Measurements from ENCODE around the gene MYL5.
"Not testable (repeated sequence)": the region's sequence is repeated elsewhere in the genome, so short reads cannot be mapped to it uniquely, and the experiment has no call there.

Gene MYL5, protein sequence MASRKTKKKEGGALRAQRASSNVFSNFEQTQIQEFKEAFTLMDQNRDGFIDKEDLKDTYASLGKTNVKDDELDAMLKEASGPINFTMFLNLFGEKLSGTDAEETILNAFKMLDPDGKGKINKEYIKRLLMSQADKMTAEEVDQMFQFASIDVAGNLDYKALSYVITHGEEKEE

DNA sequence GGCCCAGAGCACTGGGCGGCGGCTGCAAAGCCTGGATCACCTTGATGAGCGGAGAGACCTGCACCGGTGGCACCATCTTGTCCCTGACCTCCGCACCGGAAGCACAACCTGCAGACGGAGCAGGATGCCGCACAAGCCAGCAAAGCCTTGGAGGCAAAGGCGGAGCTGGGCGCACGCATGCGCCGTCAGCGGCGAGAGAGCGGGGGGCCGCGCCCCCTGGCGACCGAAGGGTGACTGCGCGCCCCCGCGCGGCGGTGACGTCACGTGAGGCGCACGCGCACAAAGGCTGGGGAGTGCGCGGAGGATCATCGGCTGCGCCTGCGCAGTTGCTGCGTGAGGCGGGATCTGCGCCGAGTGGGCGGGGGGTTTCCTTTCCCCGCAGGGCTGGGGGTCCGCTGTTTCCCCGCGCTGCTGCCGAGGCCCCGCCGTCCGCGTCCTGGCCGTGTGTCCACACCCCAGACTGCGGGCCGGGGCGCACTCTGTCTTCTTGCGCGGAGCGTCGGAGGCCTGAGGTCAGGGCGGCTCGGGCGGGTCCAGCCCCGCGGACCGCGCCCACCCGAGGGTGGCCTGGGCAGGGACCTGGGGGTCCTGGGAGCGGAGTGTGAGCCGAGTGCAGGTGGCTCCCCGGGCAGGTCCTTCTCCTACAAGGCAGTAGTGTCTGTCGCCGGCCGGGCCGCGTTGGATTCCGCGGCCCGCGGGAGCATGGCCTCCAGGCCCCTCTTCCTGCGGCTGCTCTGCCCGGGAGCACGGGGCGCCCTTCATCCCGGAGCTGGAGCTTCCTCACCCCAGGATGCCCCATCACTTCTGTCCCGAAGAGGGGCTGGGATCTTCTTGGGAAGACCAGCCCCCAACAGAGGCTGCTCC is at the start of gene MYL5, which contains the start of gene ATP5ME:
TSS of gene MYL5 (plus strand) at position 371 of the 864 bp plus-strand sequence. CDS start 3,485 bp downstream, outside the sequence.
TSS of gene ATP5ME (minus strand) at position 105 of the 864 bp plus-strand sequence. CDS start at position 76, 29 bp downstream.
- peak; percentile 66 to 98 (median 92) for DNase-seq

DNA sequence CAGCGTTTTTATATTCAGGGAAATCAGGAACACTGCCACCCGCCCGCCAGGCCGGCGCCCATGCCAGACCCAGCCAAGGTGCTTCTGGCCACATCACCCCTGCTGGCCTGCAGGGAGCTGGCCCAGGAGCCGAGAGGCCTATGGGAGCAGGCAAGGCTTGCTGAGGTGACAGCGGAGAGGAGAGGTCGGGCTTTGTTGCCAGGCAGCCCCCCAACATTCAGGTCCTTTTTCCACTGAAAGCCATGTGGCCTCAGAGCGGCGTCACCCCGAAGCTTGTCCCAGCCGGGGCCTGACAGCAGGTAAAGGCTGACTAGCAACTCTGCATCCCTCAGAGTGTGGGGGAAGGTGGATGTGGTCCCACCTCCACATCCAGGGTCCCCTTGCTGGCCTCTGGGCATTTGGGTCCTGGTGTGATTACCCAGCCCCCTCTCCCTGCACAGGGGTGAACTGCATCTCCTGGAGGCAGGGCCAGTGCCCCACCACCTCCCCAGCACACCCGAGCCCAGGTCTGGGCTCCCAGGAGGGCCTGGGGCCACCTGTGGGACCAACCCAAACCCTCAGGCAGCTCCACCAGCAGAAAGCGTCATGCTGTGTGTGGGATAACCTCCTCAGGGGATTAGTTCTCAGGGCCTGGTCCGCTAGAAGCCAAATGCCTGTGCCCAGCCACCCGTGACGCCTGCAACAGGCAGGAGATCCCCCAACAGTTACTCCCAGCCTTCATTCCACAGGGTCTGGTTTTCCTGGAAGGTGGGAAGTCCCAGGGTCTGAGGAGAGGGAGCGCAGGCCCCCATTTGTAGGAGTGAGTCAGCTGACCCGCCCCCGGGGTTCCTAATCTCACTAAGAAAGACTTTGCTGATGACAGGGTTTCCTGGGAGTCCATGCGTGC is 49.4 kb upstream of the MYL5 start, which contains the start of gene PDE6B:
TSS of gene PDE6B (plus strand) at position 869 of the 886 bp plus-strand sequence. CDS start 54 bp downstream, outside the sequence.
- no peak for DNase-seq

DNA sequence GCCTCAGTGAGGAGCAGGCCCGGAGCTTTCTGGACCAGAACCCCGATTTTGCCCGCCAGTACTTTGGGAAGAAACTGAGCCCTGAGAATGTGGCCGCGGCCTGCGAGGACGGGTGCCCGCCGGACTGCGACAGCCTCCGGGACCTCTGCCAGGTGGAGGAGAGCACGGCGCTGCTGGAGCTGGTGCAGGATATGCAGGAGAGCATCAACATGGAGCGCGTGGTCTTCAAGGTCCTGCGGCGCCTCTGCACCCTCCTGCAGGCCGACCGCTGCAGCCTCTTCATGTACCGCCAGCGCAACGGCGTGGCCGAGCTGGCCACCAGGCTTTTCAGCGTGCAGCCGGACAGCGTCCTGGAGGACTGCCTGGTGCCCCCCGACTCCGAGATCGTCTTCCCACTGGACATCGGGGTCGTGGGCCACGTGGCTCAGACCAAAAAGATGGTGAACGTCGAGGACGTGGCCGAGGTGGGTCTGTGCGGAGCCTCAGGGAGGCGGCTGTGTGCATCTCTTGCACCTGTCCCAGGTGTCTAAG is 48.6 kb upstream of the MYL5 start:
- DNase-seq, result no peak

DNA sequence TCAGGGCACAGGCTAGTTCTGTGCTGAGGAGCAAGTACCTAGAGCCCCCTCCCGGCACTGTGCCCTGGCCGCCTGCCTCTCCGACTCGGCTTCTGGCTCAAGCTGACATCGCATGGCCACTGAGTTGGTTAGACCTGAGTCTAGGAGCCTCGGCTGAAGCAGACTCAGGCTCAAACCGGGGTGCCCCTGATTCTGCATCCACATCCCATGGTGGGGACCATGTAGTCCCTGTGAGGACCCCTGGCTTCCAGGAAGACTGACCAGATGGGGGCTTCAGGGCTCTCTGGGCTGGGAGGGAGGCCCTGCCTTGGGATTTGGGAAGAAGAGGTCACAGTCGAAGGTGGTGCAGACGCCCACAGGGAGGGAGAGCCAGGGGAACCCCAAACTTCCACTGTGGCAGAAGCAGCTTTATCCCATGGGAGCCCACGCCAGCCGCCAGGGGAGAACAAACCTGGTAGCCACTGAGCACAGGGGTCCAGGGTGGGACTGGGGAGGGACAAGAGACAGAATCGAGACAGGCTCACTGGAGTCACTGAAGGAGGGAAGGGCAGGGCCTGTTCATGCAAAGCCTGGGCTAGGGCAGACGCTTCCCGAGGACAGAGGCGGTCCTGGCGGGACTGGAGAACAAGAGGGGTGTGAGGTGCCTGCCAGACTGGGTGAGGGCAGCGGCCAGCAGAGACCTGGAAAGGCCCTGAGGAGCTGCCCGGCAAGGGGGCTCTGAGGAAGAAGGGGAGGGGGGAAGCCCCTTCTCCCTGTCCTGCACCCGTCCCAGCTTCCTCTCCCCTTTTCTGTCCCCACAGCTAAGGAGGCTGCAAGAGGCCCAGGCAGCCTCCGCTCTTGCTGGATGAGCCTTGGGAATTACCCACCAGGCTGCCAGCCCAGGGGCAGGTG is 47.9 kb upstream of the MYL5 start:
- DNase-seq, result no peak

DNA sequence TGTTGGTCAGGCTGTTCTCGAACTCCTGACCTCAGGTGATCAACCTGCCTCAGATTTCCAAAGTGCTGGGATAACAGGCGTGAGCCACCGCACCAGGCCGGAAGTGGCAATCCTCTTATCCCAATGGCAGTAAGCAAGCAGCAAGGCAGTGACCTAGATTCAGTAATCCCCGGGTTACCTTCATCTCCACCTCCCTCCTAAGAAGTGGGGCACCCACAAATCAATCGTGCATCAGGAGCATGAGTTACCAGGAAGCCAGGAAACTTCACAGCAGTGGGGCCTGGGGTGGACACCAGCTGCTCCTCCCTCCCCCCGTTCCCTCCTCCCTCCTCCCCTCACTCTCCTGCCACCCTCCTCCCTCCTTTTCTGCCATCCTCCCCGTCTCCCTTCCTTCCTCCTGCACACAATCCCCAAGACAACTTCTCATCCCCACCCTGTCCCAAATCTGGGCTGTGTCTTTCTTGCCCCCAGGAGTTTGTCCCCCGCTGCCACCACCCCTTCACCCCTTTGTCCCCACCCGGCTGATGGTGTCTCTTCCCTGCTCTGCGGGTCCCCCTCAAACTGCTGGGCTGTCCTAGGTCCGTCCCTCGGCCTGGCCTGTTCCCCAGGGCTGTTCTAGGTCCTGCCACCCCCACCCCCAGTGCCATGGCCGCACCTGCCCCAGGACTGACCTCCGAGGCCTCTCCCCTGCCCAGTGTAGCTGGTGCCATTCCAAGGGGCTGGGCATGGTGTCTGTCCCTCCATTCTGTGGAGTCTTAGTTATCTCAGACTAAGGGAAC is 46.8 kb upstream of the MYL5 start:
- DNase-seq, result no peak

DNA sequence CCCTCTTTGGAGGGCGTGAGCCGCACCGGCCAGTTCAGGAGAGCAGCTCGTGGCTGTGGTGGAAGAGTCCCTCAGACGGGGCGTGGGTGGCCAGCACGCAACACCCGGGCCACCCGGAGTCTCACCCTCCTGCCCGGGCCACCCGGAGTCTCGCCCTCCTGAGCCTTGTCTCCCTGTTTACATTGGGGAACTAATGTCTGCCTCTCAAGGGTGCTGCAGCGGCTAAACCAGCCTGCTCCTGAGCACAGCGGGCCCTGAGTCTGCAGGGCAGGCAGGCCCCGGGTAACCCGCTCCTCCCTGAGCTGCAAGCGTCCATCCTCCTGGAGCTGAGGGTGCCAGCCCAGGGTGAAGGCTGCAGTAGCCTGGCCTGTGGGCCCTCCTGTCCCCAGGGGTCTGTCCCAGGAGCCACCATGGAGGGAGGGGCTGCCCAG is 46.0 kb upstream of the MYL5 start:
- no peak for DNase-seq

DNA sequence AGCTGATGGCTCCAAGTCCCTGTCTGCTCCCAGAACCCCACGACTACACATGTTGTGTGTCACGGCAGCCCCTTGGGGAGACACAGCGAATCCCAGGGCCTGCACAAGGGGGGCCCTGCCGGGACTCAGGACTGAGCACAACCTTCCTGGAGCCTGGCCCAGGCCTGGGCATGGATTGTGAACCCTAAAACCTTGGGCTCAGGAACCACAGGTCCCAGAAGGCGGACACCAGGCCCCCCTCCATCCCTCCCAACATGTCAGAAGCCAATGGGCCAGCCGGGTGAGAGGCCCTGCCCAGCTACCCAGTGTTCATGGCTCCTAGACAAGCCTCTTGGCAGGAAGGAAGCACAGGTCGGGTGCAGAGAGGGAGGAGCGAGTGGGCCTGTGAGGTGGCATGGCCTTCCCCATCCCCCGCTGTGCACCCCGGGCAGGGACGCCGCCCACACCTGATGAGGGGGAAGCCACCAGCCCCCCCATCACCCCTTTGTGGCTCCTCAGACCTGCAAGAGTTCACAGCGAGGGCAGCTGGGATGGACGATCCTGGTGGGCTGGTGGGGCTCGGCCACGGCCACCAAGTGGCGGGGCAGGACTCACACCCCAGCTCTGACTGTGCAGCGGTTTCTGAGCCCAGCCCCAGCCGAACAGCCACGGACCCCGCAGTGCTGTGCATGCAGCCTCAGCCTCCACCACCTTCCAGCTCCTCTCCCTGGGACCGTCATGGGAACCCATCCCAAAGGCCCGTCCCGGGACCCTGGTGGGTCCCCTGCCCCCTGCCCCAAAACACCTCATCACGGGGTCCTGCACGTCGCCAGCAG is 45.3 kb upstream of the MYL5 start:
- no peak for DNase-seq

DNA sequence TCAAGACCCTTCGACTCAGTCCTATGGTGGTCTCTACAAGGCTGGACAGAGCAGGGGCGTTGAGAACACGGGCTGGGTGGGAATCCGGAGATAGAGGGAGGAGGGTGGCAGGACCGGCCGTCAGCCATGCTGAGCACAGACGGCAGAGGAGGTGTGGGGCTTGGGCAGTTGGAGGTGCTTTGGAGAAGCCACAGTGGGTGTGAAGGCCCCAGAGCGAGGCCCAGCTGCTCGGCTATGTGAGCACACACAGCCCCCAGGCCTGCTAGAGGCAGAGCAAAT is 44.8 kb upstream of the MYL5 start:
- DNase-seq, result no peak

DNA sequence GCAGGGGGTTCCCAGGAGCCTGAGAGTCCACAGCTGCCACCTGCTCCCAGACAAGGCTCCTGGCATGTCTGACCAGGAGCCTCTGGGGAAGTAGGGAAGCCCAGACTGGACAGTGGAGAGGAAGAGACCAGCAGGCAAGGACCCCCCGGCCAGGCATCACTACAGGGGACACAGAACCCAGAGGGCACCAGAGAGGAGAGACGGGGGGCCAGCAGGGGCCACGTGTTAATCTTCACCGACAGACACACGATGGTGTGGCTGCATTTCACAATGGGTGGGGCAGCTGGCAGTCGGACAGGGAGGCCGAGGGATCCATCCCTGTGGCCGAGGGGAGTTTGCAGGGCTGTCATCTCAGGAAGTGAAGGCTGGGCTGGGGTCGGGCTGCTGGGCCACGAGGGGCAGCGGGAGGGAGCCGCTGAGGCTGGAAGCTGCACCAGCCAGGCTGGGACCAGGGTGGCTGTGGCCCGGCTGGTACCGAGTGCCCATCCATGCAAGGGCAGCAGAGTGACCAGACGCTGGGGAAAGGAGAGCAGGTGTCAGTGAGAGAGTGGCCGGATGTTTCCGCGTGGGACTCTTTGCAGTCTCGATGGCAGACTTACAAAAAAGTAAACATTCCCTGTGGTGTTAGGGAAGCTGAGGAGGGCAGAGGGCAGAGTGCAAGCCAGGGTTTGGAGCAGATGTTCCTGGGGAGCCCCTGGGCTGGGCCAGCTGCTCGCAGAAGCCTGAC is 44.3 kb upstream of the MYL5 start:
- no peak for DNase-seq

DNA sequence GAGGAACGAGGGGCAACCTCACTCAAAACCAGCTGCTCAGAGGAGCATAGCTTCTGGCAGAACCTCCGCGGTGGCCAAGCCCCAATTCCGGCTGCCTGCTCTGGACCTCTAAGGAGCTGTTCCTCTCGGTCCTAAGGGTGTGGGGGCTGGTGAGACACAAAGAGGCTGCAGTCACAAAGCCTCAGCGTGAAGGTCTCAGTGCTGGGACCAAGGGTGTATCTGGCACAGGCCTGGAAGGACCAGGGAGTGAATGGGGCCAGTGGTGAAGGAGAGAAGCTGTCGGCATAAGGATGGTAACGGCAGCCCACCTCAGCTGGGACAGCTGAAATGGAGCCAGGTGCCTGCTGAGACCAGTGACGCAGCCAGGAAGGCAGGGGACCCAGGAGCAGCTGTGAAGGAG is 43.7 kb upstream of the MYL5 start:
- no peak for DNase-seq

DNA sequence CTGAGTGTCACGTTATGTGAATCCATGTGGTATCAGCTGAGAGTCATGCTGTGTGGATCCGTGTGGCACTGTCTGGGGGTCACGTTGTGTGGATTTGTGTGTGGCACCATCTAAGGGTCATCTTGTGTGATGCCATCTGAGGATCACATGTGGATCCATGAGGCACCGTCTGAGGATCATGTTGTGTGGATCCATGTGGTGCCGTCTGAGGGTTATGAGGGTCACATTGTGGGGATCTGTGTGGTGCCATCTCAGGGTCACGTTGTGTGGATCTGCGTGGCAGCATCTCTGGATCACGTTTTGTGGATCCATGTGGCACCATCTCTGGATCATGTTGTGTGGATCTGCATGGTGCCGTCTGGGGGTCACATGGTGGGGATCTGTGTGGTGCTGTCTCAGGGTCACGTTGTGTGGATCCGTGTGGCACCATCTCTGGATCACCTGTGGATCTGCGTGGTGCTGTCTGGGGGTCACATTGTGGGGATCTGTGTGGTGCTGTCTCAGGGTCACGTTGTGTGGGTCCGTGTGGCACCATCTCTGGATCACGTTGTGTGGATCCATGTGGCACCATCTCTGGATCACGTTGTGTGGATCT is 42.0 kb upstream of the MYL5 start:
- DNase-seq, result no peak

DNA sequence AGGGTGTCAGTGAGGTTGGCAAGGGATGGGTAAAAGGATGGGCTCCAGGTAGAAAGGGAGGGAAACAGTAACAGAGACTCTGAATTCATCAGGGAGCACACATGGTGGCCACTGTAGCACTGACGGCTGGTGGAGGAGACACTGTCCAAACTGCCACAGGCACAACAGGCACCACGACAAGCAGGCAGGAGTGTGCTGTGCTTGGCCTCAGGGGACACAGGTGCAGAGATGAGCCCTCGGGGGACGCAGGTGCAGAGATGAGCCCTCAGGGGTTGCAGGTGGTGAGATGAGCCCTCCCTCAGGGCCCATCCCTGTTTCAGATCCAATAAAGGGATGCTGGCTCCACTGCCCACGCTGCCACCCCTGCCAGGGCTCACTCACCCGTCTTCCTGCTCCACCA is 41.4 kb upstream of the MYL5 start:
- no peak for DNase-seq

DNA sequence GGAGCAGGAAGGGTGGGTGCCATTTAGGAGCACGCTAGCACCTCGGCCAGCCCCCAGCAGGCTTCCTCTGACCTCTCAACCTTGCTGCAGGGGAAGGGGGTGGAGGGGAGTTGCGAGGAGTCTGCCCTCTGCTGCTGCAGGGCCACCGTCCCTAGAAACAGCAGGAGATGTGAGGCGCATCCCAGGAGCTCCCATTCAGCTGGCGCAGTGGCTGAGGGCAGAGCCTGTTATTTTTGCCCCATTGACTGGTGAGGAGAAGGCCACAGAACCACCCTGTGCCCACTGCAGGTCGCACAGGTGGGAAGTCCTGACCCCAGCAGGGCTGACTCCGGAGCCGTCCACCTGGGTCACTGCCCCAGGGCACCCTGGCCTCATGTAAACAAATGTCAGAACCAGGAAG is 40.9 kb upstream of the MYL5 start:
- no peak for DNase-seq

DNA sequence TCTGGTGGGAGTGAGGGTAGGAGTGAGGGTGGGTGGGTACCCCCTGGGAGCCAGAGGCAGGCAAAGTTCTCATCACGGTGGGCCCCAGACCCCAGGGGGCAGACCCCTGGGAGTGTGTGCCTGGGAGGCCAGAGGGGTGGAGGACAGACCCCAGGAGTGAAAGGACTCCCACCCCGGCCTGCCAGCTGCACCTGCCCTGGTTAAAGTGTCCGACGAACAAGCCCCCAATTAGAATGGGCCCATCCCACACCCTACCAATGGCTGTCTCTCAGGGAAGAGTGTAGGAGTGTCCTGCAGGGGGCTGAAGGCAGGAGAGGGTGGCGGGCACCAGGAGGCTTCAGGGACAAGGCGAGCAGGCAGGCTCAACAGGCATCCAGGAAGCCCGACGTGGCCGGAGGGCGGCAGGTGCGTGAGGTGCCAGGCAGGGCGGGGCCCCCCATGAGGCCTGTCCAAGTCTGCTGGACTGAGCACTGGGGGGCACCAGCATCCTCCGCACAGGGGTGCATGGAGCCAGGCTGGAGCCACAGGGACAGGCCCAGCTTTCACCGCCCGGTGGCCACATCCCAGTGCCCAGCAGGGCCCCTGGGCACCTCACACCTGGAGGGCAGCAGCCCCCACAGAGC is 40.3 kb upstream of the MYL5 start:
- no peak for DNase-seq

DNA sequence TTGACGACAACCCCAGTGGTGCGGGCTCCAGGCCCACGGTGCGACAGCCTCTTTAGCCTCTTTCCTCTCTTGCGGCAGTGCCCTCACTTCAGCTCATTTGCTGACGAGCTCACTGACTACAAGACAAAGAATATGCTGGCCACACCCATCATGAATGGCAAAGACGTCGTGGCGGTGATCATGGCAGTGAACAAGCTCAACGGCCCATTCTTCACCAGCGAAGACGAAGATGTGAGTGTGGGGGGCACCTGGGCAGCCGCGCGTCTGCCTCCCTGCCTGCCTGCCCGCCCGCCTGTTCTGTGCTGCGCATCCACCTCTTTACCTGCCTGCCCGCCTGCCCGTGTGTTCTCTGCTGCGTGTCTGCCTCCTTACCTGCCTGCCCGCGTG is 39.8 kb upstream of the MYL5 start:
- no peak for DNase-seq

DNA sequence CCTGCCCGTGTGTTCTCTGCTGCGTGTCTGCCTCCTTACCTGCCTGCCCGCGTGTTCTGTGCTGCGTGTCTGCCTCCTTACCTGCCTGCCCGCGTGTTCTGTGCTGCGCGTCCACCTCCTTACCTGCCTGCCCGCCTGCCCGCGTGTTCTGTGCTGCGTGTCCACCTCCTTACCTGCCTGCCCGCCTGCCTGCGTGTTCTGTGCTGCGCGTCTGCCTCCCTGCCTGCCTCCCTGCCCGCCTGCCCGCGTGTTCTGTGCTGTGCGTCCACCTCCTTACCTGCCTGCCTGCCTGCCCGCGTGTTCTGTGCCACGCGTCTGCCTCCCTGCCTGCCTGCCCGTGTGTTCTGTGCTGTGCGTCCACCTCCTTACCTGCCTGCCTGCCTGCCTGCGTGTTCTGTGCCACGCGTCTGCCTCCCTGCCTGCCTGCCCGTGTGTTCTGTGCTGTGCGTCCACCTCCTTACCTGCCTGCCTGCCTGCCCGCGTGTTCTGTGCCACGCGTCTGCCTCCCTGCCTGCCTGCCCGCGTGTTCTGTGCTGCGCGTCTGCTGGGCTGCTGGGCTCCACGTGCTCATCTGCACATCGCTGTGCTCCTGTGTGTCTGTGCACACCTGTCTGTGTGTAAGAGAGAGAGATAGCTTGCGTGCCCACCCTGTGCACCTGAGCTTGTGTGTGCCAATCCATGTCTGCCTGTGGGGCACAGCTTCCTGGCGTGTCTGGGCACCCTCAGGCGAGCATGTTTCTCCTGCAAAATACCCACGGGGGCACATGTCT is 39.1 kb upstream of the MYL5 start:
- not testable (repeated sequence) for DNase-seq

DNA sequence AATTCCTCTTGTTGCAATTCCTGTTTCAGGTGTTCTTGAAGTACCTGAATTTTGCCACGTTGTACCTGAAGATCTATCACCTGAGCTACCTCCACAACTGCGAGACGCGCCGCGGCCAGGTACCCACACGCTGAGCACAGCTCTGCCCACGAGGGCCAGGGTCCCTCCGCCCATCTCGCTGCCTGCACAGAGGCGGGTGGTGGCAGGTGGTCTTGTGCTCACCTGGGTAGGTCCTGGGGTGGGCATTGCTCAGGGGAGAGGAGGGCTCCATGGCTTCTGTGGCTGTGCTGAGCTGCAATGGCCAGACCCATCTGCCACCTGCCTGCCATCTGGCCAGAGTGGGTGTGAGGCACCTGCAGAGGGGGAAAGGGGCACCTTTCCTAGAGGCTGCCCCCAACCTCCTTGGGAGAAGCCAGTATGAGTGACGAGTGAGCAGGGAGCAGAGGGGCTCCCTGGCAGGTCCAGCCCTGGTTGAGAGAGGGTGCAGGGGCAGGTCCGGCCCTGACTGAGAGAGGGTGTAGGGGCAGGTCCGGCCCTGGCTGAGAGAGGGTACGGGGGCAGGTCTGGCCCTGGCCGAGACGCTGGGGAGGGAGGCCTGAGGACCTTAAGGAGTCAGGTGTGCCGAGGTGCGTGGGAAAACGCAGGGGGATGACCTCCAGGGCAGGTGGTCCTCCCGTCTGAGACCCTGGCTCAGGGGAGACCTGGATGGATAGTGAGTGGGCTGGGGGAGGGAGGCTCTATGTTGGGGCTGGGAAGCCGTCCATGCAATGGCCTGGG is 38.3 kb upstream of the MYL5 start:
- DNase-seq, result no peak
